ENCODE data around the gene PXMP4.
A peak's percentile ranks its signal among the peaks of the same experiment; 100 is the strongest.

The PXMP4 gene

DNA sequence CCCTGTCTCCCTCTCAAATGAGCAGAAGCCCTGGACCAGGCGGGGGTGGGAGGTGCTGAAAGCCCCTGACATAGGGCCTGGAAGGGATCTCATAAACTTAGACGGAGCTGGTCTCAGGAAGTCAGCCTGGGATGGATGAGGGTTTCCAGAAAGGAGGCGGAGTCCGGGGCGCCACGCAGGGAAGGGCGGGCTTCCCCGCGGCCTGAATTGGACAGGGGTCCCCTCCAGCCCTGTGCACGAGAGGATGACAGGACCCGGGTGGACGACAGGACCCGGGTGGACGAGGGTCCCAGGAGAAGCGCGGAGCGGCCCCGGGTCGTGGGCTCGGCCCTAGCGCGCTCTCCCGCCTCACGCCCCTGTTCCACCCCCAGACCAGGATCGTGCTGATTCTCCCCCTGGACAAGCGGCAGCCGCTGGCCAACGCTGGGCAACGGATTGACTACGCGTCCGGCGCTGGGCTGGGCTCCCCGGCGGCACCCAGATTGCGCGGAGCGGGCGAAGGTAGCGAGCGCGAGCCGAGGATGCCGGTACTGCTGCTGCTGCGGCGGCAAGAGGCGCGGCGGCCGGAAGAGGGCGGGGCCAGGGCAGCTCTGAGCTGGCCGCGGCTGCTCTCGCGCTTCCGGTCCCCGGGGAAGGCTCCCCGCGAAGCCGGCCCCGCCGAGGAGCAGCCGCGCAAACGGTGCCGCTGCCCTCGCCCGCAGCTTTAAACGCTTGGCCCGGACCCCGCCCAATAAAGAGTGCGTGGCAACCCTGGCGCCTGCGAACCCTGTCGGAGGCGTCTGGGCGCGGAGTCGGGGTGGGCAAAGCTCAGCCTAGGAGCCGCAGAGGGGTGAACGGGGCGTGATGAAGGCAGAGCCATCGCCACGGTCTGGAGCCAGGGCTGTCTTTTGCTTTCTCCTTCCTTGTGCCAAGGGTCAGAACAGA, 56.7 kb downstream of the PXMP4 start (continued):
- TF ChIP-seq, protein P1, sequence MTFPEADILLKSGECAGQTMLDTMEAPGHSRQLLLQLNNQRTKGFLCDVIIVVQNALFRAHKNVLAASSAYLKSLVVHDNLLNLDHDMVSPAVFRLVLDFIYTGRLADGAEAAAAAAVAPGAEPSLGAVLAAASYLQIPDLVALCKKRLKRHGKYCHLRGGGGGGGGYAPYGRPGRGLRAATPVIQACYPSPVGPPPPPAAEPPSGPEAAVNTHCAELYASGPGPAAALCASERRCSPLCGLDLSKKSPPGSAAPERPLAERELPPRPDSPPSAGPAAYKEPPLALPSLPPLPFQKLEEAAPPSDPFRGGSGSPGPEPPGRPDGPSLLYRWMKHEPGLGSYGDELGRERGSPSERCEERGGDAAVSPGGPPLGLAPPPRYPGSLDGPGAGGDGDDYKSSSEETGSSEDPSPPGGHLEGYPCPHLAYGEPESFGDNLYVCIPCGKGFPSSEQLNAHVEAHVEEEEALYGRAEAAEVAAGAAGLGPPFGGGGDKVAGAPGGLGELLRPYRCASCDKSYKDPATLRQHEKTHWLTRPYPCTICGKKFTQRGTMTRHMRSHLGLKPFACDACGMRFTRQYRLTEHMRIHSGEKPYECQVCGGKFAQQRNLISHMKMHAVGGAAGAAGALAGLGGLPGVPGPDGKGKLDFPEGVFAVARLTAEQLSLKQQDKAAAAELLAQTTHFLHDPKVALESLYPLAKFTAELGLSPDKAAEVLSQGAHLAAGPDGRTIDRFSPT (tag by site-specific recombination; IDR thresholded peaks at IDR 0.05) = peak; percentile 72
- TF ChIP-seq ZNF335 (tag by site-specific recombination; conservative IDR thresholded peaks at IDR 0.05) (peak; percentile 96), ZNF747 (tag by site-specific recombination; IDR thresholded peaks at IDR 0.05) (no peak), TCF7L2 (IDR thresholded peaks at IDR 0.05; ENCODE audit: borderline replicate concordance, low read depth, low read length) (no peak), ZNF184 (tag by site-specific recombination; IDR thresholded peaks at IDR 0.05) (0 out of 2 replicates have a peak, but pooled peaks have one; percentile 9)
- TF ChIP-seq, protein P2, sequence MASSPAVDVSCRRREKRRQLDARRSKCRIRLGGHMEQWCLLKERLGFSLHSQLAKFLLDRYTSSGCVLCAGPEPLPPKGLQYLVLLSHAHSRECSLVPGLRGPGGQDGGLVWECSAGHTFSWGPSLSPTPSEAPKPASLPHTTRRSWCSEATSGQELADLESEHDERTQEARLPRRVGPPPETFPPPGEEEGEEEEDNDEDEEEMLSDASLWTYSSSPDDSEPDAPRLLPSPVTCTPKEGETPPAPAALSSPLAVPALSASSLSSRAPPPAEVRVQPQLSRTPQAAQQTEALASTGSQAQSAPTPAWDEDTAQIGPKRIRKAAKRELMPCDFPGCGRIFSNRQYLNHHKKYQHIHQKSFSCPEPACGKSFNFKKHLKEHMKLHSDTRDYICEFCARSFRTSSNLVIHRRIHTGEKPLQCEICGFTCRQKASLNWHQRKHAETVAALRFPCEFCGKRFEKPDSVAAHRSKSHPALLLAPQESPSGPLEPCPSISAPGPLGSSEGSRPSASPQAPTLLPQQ (tag by site-specific recombination; IDR thresholded peaks at IDR 0.05) = peak; percentile 53

DNA sequence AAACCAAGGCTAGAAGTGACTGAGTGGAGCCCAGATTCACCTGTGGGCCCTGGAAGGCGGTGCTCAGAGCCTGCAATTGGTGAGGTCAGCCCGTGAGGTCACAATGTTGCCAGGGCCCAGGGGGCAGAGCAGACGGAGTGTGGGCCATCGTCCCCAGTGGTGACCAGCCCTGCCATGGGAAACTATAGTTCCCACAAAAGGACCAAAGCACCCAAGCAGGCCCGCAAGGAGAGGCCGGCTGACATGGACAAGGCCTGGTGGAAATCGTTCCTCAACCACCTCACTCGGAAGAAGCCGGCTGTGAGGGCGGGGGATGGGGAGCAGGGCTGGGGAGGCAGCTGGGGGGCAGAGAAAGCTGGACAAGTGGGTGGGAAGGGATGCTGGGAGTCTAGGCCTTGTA, 57.9 kb downstream of the PXMP4 start, which contains the start of gene C20orf144:
Gene C20orf144, plus strand, starts transcription at position 156 of the 400 bp plus-strand sequence. Its CDS starts 19 bp downstream, at position 175.
- H3K4me3 ChIP-seq (ENCODE audit: low read depth, low read length) = peak within 1 kb of the TSS; percentile 58
- H3K27ac ChIP-seq (ENCODE audit: extremely low read depth, low read depth, low read length) = peak within 1 kb of the TSS; percentile 62; the same call in 1 of the 2 replicates
- H3K4me1 ChIP-seq (ENCODE audit: control insufficient read depth, insufficient read depth, low read length) = no peaks in the 10 kb centered on the region
- ChIA-PET POLR2A (interaction anchor here (2.0 to 3.2 kb wide), 3 partner anchors 9 to 218 kb away, joined by 5 to 23 read pairs (median 7); partner anchors contain the start of genes PXMP4 and SNTA1), CTCF (interaction anchor here (0.6 to 1.8 kb wide), 5 partner anchors 9 to 1602 kb away, joined by 3 to 8 read pairs (median 4); no protein-coding TSS in a partner anchor)
- H3K9me3 ChIP-seq (ENCODE audit: control insufficient read depth, insufficient read depth, low read depth, low read length) = no peaks in the 10 kb centered on the region
- no peak for TF ChIP-seq SP2 (tag by site-specific recombination; IDR thresholded peaks at IDR 0.05)
- TF ChIP-seq ZNF561 (tag by site-specific recombination; IDR thresholded peaks at IDR 0.05; ENCODE audit: borderline replicate concordance) = no peak
- no peak for TF ChIP-seq ZFP3 (tag by site-specific recombination; IDR thresholded peaks at IDR 0.05; ENCODE audit: low read depth)
- TF ChIP-seq ZNF311 (tag by site-specific recombination; IDR thresholded peaks at IDR 0.05; ENCODE audit: borderline replicate concordance) = no peak
- TF ChIP-seq ZEB2 (tag by site-specific recombination; IDR thresholded peaks at IDR 0.05) = no peak
- no peak for TF ChIP-seq ZNF530 (tag by site-specific recombination; IDR thresholded peaks at IDR 0.05; ENCODE audit: low read depth)
- TF ChIP-seq, protein P3, sequence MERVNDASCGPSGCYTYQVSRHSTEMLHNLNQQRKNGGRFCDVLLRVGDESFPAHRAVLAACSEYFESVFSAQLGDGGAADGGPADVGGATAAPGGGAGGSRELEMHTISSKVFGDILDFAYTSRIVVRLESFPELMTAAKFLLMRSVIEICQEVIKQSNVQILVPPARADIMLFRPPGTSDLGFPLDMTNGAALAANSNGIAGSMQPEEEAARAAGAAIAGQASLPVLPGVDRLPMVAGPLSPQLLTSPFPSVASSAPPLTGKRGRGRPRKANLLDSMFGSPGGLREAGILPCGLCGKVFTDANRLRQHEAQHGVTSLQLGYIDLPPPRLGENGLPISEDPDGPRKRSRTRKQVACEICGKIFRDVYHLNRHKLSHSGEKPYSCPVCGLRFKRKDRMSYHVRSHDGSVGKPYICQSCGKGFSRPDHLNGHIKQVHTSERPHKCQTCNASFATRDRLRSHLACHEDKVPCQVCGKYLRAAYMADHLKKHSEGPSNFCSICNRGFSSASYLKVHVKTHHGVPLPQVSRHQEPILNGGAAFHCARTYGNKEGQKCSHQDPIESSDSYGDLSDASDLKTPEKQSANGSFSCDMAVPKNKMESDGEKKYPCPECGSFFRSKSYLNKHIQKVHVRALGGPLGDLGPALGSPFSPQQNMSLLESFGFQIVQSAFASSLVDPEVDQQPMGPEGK (tag by site-specific recombination; IDR thresholded peaks at IDR 0.05) = no peak
- TF ChIP-seq ZNF548 (tag by site-specific recombination; IDR thresholded peaks at IDR 0.05) = no peak
- TF ChIP-seq ZNF341 (tag by site-specific recombination; IDR thresholded peaks at IDR 0.05; ENCODE audit: low read depth) = no peak
- TF ChIP-seq, protein P4, sequence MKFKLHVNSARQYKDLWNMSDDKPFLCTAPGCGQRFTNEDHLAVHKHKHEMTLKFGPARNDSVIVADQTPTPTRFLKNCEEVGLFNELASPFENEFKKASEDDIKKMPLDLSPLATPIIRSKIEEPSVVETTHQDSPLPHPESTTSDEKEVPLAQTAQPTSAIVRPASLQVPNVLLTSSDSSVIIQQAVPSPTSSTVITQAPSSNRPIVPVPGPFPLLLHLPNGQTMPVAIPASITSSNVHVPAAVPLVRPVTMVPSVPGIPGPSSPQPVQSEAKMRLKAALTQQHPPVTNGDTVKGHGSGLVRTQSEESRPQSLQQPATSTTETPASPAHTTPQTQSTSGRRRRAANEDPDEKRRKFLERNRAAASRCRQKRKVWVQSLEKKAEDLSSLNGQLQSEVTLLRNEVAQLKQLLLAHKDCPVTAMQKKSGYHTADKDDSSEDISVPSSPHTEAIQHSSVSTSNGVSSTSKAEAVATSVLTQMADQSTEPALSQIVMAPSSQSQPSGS (tag by site-specific recombination; IDR thresholded peaks at IDR 0.05; ENCODE audit: low read depth) = no peak
- no peak for TF ChIP-seq ZNF792 (tag by site-specific recombination; IDR thresholded peaks at IDR 0.05)
- no peak for TF ChIP-seq HOXD13 (CRISPR knock-in tag; IDR thresholded peaks at IDR 0.05; ENCODE audit: borderline replicate concordance)
- no peak for TF ChIP-seq ZNF571 (tag by site-specific recombination; IDR thresholded peaks at IDR 0.05)
- peaks cover 0 to 40% of the 10 kb centered on the region in 2 experiments; a peak in 1 of 3 replicates for H3K36me3 ChIP-seq (ENCODE audit: control insufficient read depth in 2 of 2, insufficient read depth in 1 of 2, low read length in 2 of 2)

All from HEK293 (cell line).